ENCODE results near the gene AK5. TPM values are rescaled to one million over a fixed set of nuclear protein-coding genes. Genes with fewer than 3 reads are reported as not detected.

AK5 gene
- total and polyA plus RNA-seq, 2 of the 4 experiments (the other 2 are of a cell fraction): 22.5 to 25.8 TPM

- Histone ChIP-seq H3K27ac (ENCODE audit: insufficient read depth, low read length) (no peak overlapping the region), H4K5ac (ENCODE audit: low read depth, low read length) (no peak overlapping the region), H2BK5ac (ENCODE audit: low read depth, low read length, poor library complexity, severe bottlenecking) (no peak overlapping the region), H3K4me2 (ENCODE audit: low read depth, low read length) (no peak overlapping the region), H3K9me3 (ENCODE audit: control insufficient read depth, insufficient read depth, low read length) (no peaks in the 10 kb centered on the region), H3K23ac (ENCODE audit: low read depth, low read length) (no peak overlapping the region), H3K56ac (ENCODE audit: extremely low read depth, insufficient read depth, low read length) (no peak overlapping the region), H2BK20ac (ENCODE audit: low read depth, low read length) (no peak overlapping the region), H3K18ac (ENCODE audit: low read depth, low read length) (no peak overlapping the region), H3K36me3 (ENCODE audit: control insufficient read depth, insufficient read depth, low read length) (peaks cover 14% of the 10 kb centered on the region), H3K27me3 (ENCODE audit: control insufficient read depth, insufficient read depth, low read length) (no peaks in the 10 kb centered on the region), H3K9ac (ENCODE audit: low read depth, low read length) (no peak overlapping the region), H3K4ac (ENCODE audit: low read depth, low read length) (no peak overlapping the region), H2BK15ac (ENCODE audit: low read depth, low read length) (no peak overlapping the region), H2BK120ac (ENCODE audit: low read depth, low read length) (no peak overlapping the region), H4K20me1 (ENCODE audit: insufficient read depth, low read length) (no peaks in the 10 kb centered on the region), H3K4me1 (ENCODE audit: control insufficient read depth, insufficient read depth, low read length) (no peaks in the 10 kb centered on the region), H3K9me1 (ENCODE audit: insufficient read depth, low read length) (no peaks in the 10 kb centered on the region; the same call in 1 of the 2 replicates), H4K8ac (ENCODE audit: low read depth in 2 of 2, low read length in 2 of 2) (no peak overlapping the region), H2AK5ac (ENCODE audit: low read depth, low read length) (no peak overlapping the region), H3K4me3 (ENCODE audit: insufficient read depth, low read depth, low read length) (no peak overlapping the region), H2AK9ac (replicated peaks; ENCODE audit: low read depth, low read length, poor library complexity) (no peak overlapping the region), H4K91ac (ENCODE audit: insufficient read depth, low read depth, low read length) (no peak overlapping the region), H3K14ac (replicated peaks; ENCODE audit: low read depth, low read length) (no peak overlapping the region), H2AFZ (replicated peaks; ENCODE audit: low read length, poor library complexity) (no peak overlapping the region), H3K79me1 (ENCODE audit: low read depth in 1 of 2, low read length in 2 of 2) (peaks cover 13 to 28% of the 10 kb centered on the region in 2 experiments; a peak in 3 of 4 replicates)
- intact Hi-C loops (cut with micrococcal nuclease): no loop called here
- POLR2A ChIA-PET (ENCODE audit: unreplicated experiment): no interaction called here
- TF ChIP-seq POLR2A (IDR thresholded peaks at IDR 0.05; ENCODE audit: low read depth, low read length) (no peak), BHLHE40 (IDR thresholded peaks at IDR 0.05; ENCODE audit: low read depth, low read length) (no peak), NFE2L2 (IDR thresholded peaks at IDR 0.05; ENCODE audit: low read depth, low read length) (no peak), SMC3 (IDR thresholded peaks at IDR 0.05; ENCODE audit: low read depth, low read length) (no peak), CEBPB (IDR thresholded peaks at IDR 0.05; ENCODE audit: low read depth, low read length) (no peak), CTCF (conservative IDR thresholded peaks at IDR 0.05; ENCODE audit: low read depth, low read length) (no peak), RFX5 (IDR thresholded peaks at IDR 0.05; ENCODE audit: low read depth, low read length) (no peak), MAFK (IDR thresholded peaks at IDR 0.05; ENCODE audit: low read depth, low read length) (no peak), RCOR1 (IDR thresholded peaks at IDR 0.05; ENCODE audit: insufficient replicate concordance, low read length) (no peak)
- BruUV-seq (replicated peaks): no TSS peak
- in situ Hi-C loops (cut with MboI; ENCODE audit: low sequenced_read_pairs): loop anchor here (25.0 kb wide), 1 partner anchor 529 kb away; no protein-coding TSS in a partner anchor
- ATAC-seq (ENCODE audit: low read depth): no peak
- no CpG with 5 or more reads among the region's 2 CpGs for WGBS, 2 experiments (ENCODE audit: extremely low coverage in 2 of 2, insufficient read length in 1 of 2)
- DNase-seq: no peak
- CTCF ChIA-PET: no interaction called here
- dilution Hi-C loops (cut with HindIII; ENCODE audit: low sequenced_read_pairs, unreplicated experiment): no loop called here
These were observed 301.7 kb downstream of the AK5 start for GRCh38 chr1:77583483-77583882.
